ELF-1 (cell line): Measurements from ENCODE around the gene ZBTB43.
A peak's percentile ranks its signal among the peaks of the same experiment; 100 is the strongest.

Experiments used
- DNase-seq: peaks from one replicate; pipeline ENCODE4 v3.0.0-alpha.2; 2016; ENCODE audit warnings: low read depth, low spot score

The ZBTB43 gene

GRCh38 chr9:126829035-126829434, 24.2 kb downstream of the ZBTB43 start:
- DNase-seq = no peak

GRCh38 chr9:126830827-126831226, 26.0 kb downstream of the ZBTB43 start:
- DNase-seq = peak; percentile 12

- no peak for DNase-seq
Observed at GRCh38 chr9:126832440-126832839, 27.6 kb downstream of the ZBTB43 start.

GRCh38 chr9:126833020-126833419, 28.2 kb downstream of the ZBTB43 start:
- DNase-seq = no peak

GRCh38 chr9:126833710-126834345, 29.0 kb downstream of the ZBTB43 start:
- no peak for DNase-seq

- DNase-seq = no peak
Observed at GRCh38 chr9:126834672-126835071, 29.8 kb downstream of the ZBTB43 start.

GRCh38 chr9:126836216-126836615, 31.4 kb downstream of the ZBTB43 start:
- no peak for DNase-seq

GRCh38 chr9:126838055-126838811, 33.4 kb downstream of the ZBTB43 start:
- DNase-seq = no peak

- DNase-seq = no peak
Observed at GRCh38 chr9:126838895-126839294, 34.1 kb downstream of the ZBTB43 start.

- DNase-seq = no peak
Observed at GRCh38 chr9:126839301-126839700, 34.5 kb downstream of the ZBTB43 start.

GRCh38 chr9:126842220-126842842, 37.5 kb downstream of the ZBTB43 start:
- no peak for DNase-seq

GRCh38 chr9:126842977-126843799, 38.3 kb downstream of the ZBTB43 start:
- DNase-seq = no peak

GRCh38 chr9:126844085-126844484, 39.2 kb downstream of the ZBTB43 start:
- no peak for DNase-seq

- DNase-seq = no peak
Observed at GRCh38 chr9:126847051-126847450, 42.2 kb downstream of the ZBTB43 start.

- no peak for DNase-seq
Observed at GRCh38 chr9:126849591-126850225, 44.9 kb downstream of the ZBTB43 start.

GRCh38 chr9:126851286-126851880, 46.5 kb downstream of the ZBTB43 start:
- no peak for DNase-seq

GRCh38 chr9:126852086-126852688, 47.3 kb downstream of the ZBTB43 start:
- DNase-seq = peak; percentile 60

- DNase-seq = no peak
Observed at GRCh38 chr9:126853667-126854066, 48.8 kb downstream of the ZBTB43 start.

- DNase-seq = no peak
Observed at GRCh38 chr9:126854734-126855133, 49.9 kb downstream of the ZBTB43 start.

- peak; percentile 17 for DNase-seq
Observed at GRCh38 chr9:126856326-126856877, 51.6 kb downstream of the ZBTB43 start.
